ENCODE data around the gene SPAG16. TPM values are rescaled to one million over a fixed set of nuclear protein-coding genes. Genes with fewer than 3 reads are reported as not detected.
"Not testable (repeated sequence)": the region's sequence is repeated elsewhere in the genome, so short reads cannot be mapped to it uniquely, and the experiment has no call there.

The SPAG16 gene
- total RNA-seq, 2 experiments from 2014 or later = 2.8 to 3.2 TPM

DNA sequence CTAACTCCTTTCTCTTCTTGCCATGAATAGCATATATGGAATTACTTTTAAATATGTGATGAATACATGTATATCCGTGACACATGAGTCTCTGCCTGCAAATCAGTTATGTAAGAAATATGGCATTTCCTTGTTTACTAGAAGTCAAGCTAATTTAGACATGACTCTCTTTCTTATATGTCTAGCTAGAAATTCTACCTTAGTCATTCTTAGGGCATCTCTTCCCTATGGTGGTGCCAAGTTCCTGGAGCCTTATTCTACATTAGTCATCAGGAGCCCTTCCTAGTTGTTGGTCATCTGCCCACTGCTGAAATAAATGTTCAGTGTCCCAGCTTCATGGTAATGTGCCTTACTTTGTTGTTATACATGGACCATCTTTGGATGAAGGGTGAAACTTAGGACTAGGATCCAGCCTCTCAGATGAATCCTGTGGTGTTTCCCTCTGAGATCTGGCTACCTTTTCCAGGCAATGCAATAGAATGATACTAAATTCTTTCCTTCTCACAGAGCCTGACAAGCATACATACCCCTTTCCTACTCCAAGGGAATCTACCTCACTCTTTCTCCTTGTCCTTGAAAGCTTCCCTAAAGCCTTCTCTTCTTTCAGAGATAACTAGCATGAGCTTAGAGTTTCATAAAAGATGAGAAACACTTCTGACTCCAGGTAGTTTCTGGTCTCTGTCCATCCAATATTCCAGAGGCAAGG lies 711.3 kb downstream of the SPAG16 start:
- CTCF ChIA-PET = no interaction called here
- ATAC-seq (ENCODE audit: poor library complexity) = no peak
- intact Hi-C loops (cut with DNase I, micrococcal nuclease) = no loop called here
- H3K27ac ChIP-seq (ENCODE audit: low read depth in 1 of 2, low read length in 2 of 2) = no peak overlapping the region
- Mint-ChIP-seq H3K27me3 (no peaks in the 10 kb centered on the region), H3K4me3 (no peak overlapping the region), H3K4me1 (ENCODE audit: low read depth) (no peaks in the 10 kb centered on the region), H3K9me3 (no peaks in the 10 kb centered on the region), H3K27ac (no peak overlapping the region), H3K36me3 (ENCODE audit: low read depth) (no peaks in the 10 kb centered on the region)
- TF ChIP-seq, protein P1, sequence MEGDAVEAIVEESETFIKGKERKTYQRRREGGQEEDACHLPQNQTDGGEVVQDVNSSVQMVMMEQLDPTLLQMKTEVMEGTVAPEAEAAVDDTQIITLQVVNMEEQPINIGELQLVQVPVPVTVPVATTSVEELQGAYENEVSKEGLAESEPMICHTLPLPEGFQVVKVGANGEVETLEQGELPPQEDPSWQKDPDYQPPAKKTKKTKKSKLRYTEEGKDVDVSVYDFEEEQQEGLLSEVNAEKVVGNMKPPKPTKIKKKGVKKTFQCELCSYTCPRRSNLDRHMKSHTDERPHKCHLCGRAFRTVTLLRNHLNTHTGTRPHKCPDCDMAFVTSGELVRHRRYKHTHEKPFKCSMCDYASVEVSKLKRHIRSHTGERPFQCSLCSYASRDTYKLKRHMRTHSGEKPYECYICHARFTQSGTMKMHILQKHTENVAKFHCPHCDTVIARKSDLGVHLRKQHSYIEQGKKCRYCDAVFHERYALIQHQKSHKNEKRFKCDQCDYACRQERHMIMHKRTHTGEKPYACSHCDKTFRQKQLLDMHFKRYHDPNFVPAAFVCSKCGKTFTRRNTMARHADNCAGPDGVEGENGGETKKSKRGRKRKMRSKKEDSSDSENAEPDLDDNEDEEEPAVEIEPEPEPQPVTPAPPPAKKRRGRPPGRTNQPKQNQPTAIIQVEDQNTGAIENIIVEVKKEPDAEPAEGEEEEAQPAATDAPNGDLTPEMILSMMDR (IDR thresholded peaks at IDR 0.05) = no peak
- no peaks in the 10 kb centered on the region for H3K4me1 ChIP-seq (ENCODE audit: insufficient read depth, low read length)
- POLR2A ChIA-PET = no interaction called here
- no peak for DNase-seq
- H3K9me3 ChIP-seq (ENCODE audit: control insufficient read depth in 1 of 2, insufficient read depth in 1 of 2, low read length in 2 of 2) = peaks cover 0 to 3% of the 10 kb centered on the region in 2 experiments
- H3K27me3 ChIP-seq (ENCODE audit: control insufficient read depth in 1 of 2, insufficient read depth in 2 of 2, low read length in 2 of 2) = no peaks in the 10 kb centered on the region
- H3K4me3 ChIP-seq (ENCODE audit: low read length) = no peak overlapping the region
- H3K36me3 ChIP-seq (ENCODE audit: insufficient read depth, low read length) = no peaks in the 10 kb centered on the region

GRCh38 chr2:213998976-213999375 lies 714.7 kb downstream of the SPAG16 start:
- POLR2A ChIA-PET, CTCF ChIA-PET: not testable (repeated sequence)

GRCh38 chr2:214004463-214004862 lies 720.2 kb downstream of the SPAG16 start:
- Mint-ChIP-seq H3K36me3 (ENCODE audit: low read depth) (no peaks in the 10 kb centered on the region), H3K9me3 (peaks cover 3% of the 10 kb centered on the region), H3K4me3 (no peak overlapping the region), H3K27ac (no peak overlapping the region), H3K27me3 (no peaks in the 10 kb centered on the region), H3K4me1 (ENCODE audit: low read depth) (no peaks in the 10 kb centered on the region)
- TF ChIP-seq, protein P1 (IDR thresholded peaks at IDR 0.05) = no peak
- intact Hi-C loops (cut with DNase I, micrococcal nuclease) = no loop called here
- no peak for DNase-seq
- H3K27me3 ChIP-seq (ENCODE audit: control insufficient read depth in 1 of 2, insufficient read depth in 2 of 2, low read length in 2 of 2) = no peaks in the 10 kb centered on the region
- no peak overlapping the region for H3K4me3 ChIP-seq (ENCODE audit: low read length)
- CTCF ChIA-PET = no interaction called here
- no peak overlapping the region for H3K27ac ChIP-seq (ENCODE audit: low read depth in 1 of 2, low read length in 2 of 2)
- no peaks in the 10 kb centered on the region for H3K36me3 ChIP-seq (ENCODE audit: insufficient read depth, low read length)
- peaks cover 0 to 4% of the 10 kb centered on the region in 2 experiments for H3K9me3 ChIP-seq (ENCODE audit: control insufficient read depth in 1 of 2, insufficient read depth in 1 of 2, low read length in 2 of 2)
- H3K4me1 ChIP-seq (ENCODE audit: insufficient read depth, low read length) = no peaks in the 10 kb centered on the region
- POLR2A ChIA-PET = no interaction called here
- no peak for ATAC-seq (ENCODE audit: poor library complexity)

More at GRCh38 chr2:213998976-213999375, 714.7 kb downstream of the SPAG16 start:
- H3K27ac ChIP-seq (ENCODE audit: low read depth in 1 of 2, low read length in 2 of 2); H3K36me3 ChIP-seq (ENCODE audit: insufficient read depth, low read length); H3K36me3 Mint-ChIP-seq (ENCODE audit: low read depth); H3K27ac Mint-ChIP-seq; H3K4me3 Mint-ChIP-seq; H3K4me3 ChIP-seq (ENCODE audit: low read length); H3K4me1 ChIP-seq (ENCODE audit: insufficient read depth, low read length); H3K4me1 Mint-ChIP-seq (ENCODE audit: low read depth); H3K27me3 Mint-ChIP-seq; H3K9me3 Mint-ChIP-seq; intact Hi-C loops (cut with DNase I, micrococcal nuclease); DNase-seq; ATAC-seq (ENCODE audit: poor library complexity); H3K9me3 ChIP-seq (ENCODE audit: control insufficient read depth in 1 of 2, insufficient read depth in 1 of 2, low read length in 2 of 2); H3K27me3 ChIP-seq (ENCODE audit: control insufficient read depth in 1 of 2, insufficient read depth in 2 of 2, low read length in 2 of 2): not testable (repeated sequence)

- Mint-ChIP-seq H3K9me3 (peaks cover 3% of the 10 kb centered on the region), H3K36me3 (ENCODE audit: low read depth) (no peaks in the 10 kb centered on the region), H3K4me1 (ENCODE audit: low read depth) (no peaks in the 10 kb centered on the region), H3K4me3 (no peak overlapping the region), H3K27ac (no peak overlapping the region), H3K27me3 (no peaks in the 10 kb centered on the region)
- TF ChIP-seq, protein P1 (IDR thresholded peaks at IDR 0.05) = no peak
- H3K4me3 ChIP-seq (ENCODE audit: low read length) = no peak overlapping the region
- intact Hi-C loops (cut with DNase I, micrococcal nuclease) = no loop called here
- H3K4me1 ChIP-seq (ENCODE audit: insufficient read depth, low read length) = no peaks in the 10 kb centered on the region
- peaks cover 0 to 4% of the 10 kb centered on the region in 2 experiments for H3K9me3 ChIP-seq (ENCODE audit: control insufficient read depth in 1 of 2, insufficient read depth in 1 of 2, low read length in 2 of 2)
- ChIA-PET POLR2A (no interaction called here), CTCF (interaction anchor here (1.0 kb wide), 1 partner anchor 17 kb away, joined by 3 read pairs; no protein-coding TSS in a partner anchor)
- no peaks in the 10 kb centered on the region for H3K36me3 ChIP-seq (ENCODE audit: insufficient read depth, low read length)
- DNase-seq = no peak
- no peak overlapping the region for H3K27ac ChIP-seq (ENCODE audit: low read depth in 1 of 2, low read length in 2 of 2)
- ATAC-seq (ENCODE audit: poor library complexity) = no peak
- no peaks in the 10 kb centered on the region for H3K27me3 ChIP-seq (ENCODE audit: control insufficient read depth in 1 of 2, insufficient read depth in 2 of 2, low read length in 2 of 2)
Observed at GRCh38 chr2:214005337-214005736, 721.1 kb downstream of the SPAG16 start.
